Astrocyte of the cerebellum (primary cell): ENCODE data around the gene TTLL11.

Source experiments
- DNase-seq: peaks from one replicate; pipeline ENCODE4 v3.0.0-alpha.2; 2011; ENCODE audit warnings: low read depth
- H3K4me3 ChIP-seq: 2 replicates; pipeline ENCODE4 v1.5.1; 2011; ENCODE audit warnings: mild to moderate bottlenecking, low read depth, low read length, moderate library complexity
- in situ Hi-C: cut with HindIII; loops from 2 replicates; pipeline ENCODE4 v1.10.0; 2017; ENCODE audit warnings: low sequenced_read_pairs
- TF ChIP-seq, protein P1 (sequence below): IDR thresholded peaks from 2 replicates; pipeline ENCODE4 v1.5.1; 2012; ENCODE audit warnings: low read length, low read depth, moderate library complexity, mild to moderate bottlenecking; ENCODE audit errors: missing control alignments

TTLL11 gene

GRCh38 chr9:122124528-122124927 lies 31.4 kb upstream of the TTLL11 start:
- H3K4me3 ChIP-seq: no peak overlapping the region
- TF ChIP-seq, protein P1, sequence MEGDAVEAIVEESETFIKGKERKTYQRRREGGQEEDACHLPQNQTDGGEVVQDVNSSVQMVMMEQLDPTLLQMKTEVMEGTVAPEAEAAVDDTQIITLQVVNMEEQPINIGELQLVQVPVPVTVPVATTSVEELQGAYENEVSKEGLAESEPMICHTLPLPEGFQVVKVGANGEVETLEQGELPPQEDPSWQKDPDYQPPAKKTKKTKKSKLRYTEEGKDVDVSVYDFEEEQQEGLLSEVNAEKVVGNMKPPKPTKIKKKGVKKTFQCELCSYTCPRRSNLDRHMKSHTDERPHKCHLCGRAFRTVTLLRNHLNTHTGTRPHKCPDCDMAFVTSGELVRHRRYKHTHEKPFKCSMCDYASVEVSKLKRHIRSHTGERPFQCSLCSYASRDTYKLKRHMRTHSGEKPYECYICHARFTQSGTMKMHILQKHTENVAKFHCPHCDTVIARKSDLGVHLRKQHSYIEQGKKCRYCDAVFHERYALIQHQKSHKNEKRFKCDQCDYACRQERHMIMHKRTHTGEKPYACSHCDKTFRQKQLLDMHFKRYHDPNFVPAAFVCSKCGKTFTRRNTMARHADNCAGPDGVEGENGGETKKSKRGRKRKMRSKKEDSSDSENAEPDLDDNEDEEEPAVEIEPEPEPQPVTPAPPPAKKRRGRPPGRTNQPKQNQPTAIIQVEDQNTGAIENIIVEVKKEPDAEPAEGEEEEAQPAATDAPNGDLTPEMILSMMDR: no peak
- in situ Hi-C loops: no loop called here
- no peak for DNase-seq

GRCh38 chr9:122124048-122124447 lies 30.9 kb upstream of the TTLL11 start:
- no peak for DNase-seq
- TF ChIP-seq, protein P1: no peak
- H3K4me3 ChIP-seq: no peak overlapping the region
- in situ Hi-C loops: no loop called here

GRCh38 chr9:122122903-122123632 lies 30.0 kb upstream of the TTLL11 start:
- in situ Hi-C loops: no loop called here
- TF ChIP-seq, protein P1: peak; percentile 100
- no peak overlapping the region for H3K4me3 ChIP-seq
- DNase-seq: peak; percentile 43

GRCh38 chr9:122122468-122122867 lies 29.4 kb upstream of the TTLL11 start:
- in situ Hi-C loops: no loop called here
- no peak for DNase-seq
- H3K4me3 ChIP-seq: no peak overlapping the region
- TF ChIP-seq, protein P1: no peak

DNA sequence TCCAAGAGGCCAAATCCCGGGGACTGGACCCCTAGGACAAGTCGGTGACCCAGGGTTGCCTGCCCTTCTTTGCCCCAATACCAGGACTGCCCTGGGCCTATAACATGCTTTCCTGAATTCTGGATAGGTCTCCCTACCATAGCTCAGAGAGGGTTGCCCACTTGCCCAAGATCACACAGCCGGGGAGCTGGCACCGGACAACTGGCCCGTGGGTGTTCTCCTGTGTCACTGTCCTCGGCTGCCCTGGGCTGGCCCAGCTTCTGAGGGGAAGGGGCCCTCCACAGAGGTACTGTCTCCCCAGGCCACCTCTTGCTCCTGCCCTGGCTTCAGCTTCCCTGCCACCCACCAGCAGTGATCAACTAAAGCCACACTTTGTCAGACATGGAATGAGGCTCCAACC lies 28.8 kb upstream of the TTLL11 start:
- H3K4me3 ChIP-seq: no peak overlapping the region
- TF ChIP-seq, protein P1: no peak
- DNase-seq: no peak
- in situ Hi-C loops: no loop called here

- TF ChIP-seq, protein P1: no peak
- DNase-seq: no peak
- in situ Hi-C loops: no loop called here
- no peak overlapping the region for H3K4me3 ChIP-seq
Measured at GRCh38 chr9:122121391-122121790, 28.3 kb upstream of the TTLL11 start.
